GM23338 (cell line): ENCODE results near the gene IL1RN.

Experiments used
- EZH2 ChIP-seq: fragments of 200-600 bp; sonication (generic); IDR thresholded peaks from one replicate; pipeline ENCODE4 v1.8.0; 2017; ENCODE audit warnings: antibody characterized with exemption, mild to moderate bottlenecking, low read depth; ENCODE audit not compliant: unreplicated experiment
- EZH2phosphoT487 ChIP-seq: fragments of 200-600 bp; sonication (generic); IDR thresholded peaks from one replicate; pipeline ENCODE4 v1.8.1; 2018; ENCODE audit warnings: antibody characterized with exemption; ENCODE audit not compliant: unreplicated experiment
- POLR2AphosphoS5 ChIP-seq: IDR thresholded peaks from 2 replicates; pipeline ENCODE4 v1.6.1; 2016; ENCODE audit warnings: antibody characterized with exemption, low read depth
- REST ChIP-seq: IDR thresholded peaks from one replicate; pipeline ENCODE4 v1.6.1; 2018; ENCODE audit warnings: antibody characterized with exemption; ENCODE audit not compliant: unreplicated experiment
- TF ChIP-seq, protein P1 (sequence below), 2 experiments: fragments of 200-600 bp in 1 of 2; sonication (generic) in 1 of 2; conservative IDR thresholded peaks; 2 replicates each; pipeline versions ENCODE4 v1.5.1 to v1.6.1; 2016 to 2017; ENCODE audit warnings: antibody characterized with exemption in 2 of 2, low read depth in 2 of 2, mild to moderate bottlenecking in 2 of 2, moderate library complexity in 1 of 2

GRCh38 chr2:113178891-113179290, 51.5 kb downstream of the IL1RN start:
- TF ChIP-seq, protein P1, sequence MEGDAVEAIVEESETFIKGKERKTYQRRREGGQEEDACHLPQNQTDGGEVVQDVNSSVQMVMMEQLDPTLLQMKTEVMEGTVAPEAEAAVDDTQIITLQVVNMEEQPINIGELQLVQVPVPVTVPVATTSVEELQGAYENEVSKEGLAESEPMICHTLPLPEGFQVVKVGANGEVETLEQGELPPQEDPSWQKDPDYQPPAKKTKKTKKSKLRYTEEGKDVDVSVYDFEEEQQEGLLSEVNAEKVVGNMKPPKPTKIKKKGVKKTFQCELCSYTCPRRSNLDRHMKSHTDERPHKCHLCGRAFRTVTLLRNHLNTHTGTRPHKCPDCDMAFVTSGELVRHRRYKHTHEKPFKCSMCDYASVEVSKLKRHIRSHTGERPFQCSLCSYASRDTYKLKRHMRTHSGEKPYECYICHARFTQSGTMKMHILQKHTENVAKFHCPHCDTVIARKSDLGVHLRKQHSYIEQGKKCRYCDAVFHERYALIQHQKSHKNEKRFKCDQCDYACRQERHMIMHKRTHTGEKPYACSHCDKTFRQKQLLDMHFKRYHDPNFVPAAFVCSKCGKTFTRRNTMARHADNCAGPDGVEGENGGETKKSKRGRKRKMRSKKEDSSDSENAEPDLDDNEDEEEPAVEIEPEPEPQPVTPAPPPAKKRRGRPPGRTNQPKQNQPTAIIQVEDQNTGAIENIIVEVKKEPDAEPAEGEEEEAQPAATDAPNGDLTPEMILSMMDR (conservative IDR thresholded peaks at IDR 0.05; ENCODE audit: low read depth in 2 of 2): no peak
- no peak for TF ChIP-seq POLR2AphosphoS5
- TF ChIP-seq EZH2: no peak
- TF ChIP-seq EZH2phosphoT487: no peak
- no peak for TF ChIP-seq REST
